Astrocyte (in vitro differentiated cells and primary cell): Measurements from ENCODE around the gene GTF2IRD1.

Source experiments
- CTCF ChIP-seq: IDR thresholded peaks from 2 replicates; pipeline ENCODE4 v1.5.1; 2011; ENCODE audit warnings: low read depth, mild to moderate bottlenecking, inconsistent platforms, low read length, moderate library complexity; ENCODE audit not compliant: insufficient read depth
- EZH2 ChIP-seq: IDR thresholded peaks from 2 replicates; pipeline ENCODE4 v1.6.1; 2012; ENCODE audit warnings: mild to moderate bottlenecking, low read length, inconsistent platforms; ENCODE audit not compliant: insufficient read depth

DNA sequence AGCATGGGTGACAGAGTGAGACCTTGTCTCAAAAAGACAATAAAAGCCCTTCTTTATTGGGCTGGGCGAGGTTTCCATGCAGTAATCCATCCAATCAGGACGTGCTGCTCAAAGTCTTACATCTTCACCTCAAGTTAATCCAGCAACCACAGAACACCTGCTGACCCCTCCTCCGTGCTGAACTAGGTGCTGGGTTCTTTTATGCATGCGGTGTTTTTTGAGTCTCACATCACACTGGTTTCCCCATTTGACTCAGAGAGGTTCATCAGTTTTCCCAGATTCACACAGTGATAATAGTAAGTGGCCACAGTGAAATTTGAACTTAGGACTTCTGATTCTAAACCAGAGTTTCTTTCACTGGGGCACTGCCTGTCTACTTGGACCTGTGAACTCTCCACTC is 145.5 kb downstream of the GTF2IRD1 start:
- no peak for TF ChIP-seq EZH2
- TF ChIP-seq CTCF: no peak
